GM19025 (cell line): Measurements from ENCODE around the gene USP32.
"Not testable (repeated sequence)": the region's sequence is repeated elsewhere in the genome, so short reads cannot be mapped to it uniquely, and the experiment has no call there.

Source experiments
- ATAC-seq: cut with Tn5 transposase; IDR thresholded peaks from one replicate; pipeline ENCODE4 v1.9.1; 2021; ENCODE audit warnings: mild to moderate bottlenecking, low read depth, moderate library complexity; ENCODE audit not compliant: unreplicated experiment

Gene USP32

DNA sequence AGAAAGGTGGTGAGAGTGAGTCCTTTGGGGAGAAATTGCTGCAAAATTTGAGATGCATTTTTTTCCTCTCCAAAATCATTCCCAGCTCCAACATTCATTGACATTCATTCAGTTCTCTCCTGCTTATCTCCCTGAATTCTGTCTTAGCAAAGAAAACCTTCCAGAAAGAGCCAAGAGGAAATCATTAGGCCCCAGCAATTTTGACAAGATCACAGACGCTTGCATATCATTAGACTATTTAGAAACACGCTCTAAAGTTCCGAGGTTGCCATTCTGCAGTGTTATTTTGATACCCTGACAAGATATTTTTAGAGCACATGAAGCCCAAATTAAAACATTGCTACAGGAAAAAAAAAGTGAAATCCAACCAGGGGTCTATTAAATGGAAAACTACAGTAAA is 20.8 kb upstream of the USP32 start:
- no peak for ATAC-seq

DNA sequence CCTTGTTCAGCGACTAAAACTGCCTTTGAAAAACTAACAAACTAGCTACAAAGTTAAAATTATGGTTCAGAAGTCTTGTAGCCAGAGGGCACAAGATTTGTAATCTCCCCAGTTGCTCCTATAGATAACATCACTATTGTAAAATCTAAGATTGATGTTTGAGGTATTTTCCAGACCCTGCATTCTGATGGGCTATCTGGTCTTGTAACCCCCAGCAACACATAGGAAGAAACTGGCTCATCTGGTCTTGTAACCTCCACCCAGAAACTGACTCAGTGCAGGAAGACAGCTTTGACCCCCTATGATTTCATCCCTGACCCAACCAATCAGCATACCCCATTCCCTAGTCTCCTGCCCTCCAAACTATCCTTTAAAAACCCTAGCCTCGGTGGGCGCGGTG is 18.1 kb upstream of the USP32 start:
- ATAC-seq, result no peak

DNA sequence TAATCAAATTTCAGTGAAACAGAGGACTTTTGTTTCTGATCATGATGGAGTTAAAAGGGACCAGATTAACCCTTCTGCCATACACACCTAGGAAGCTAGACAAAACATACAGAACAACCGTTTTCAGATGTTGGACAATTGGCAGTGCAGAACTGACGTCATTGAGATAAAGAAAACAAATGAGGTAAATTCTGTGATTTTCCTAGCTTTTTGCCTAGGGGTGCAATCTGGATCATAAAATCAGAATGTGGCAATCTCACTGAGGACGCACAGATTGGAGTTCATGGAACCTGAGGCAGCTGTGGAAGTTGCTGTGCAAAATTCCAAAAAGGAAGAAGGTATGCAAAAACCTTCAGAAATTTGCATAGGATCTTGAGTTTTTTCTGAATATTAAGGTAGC is 15.0 kb upstream of the USP32 start:
- no peak for ATAC-seq

DNA sequence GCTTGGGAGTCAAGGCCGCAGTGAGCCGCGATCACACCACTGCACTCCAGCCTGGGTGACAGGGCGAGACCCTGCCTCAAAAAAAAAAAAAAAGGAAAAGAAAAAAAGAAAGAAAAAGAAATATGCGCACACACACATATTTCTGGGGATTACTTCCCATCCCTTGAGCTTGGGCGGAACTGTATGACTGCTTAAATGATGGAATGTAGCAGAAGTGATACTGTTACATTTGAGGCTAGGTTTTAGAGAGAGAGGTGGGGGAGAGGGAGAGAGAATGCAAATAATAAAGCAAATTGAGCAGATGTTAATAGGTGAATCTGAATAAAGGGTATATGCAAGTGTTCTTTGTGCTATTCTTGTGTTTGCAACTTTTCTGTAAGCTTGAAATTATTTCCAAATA is 12.0 kb upstream of the USP32 start:
- no peak for ATAC-seq

DNA sequence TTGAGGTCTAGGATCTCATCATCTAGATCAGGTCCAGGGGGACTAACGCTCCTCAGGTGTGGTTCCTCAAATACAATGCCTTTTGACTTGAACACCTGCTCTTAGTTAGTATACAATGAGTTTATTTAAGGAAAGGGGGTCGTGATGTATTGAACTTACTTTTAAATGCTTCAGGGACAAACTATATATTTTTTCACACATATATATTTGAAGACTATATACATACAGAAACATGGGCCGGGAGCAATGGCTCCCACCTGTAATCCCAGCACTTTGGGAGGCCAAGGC is 11.5 kb upstream of the USP32 start:
- no peak for ATAC-seq

DNA sequence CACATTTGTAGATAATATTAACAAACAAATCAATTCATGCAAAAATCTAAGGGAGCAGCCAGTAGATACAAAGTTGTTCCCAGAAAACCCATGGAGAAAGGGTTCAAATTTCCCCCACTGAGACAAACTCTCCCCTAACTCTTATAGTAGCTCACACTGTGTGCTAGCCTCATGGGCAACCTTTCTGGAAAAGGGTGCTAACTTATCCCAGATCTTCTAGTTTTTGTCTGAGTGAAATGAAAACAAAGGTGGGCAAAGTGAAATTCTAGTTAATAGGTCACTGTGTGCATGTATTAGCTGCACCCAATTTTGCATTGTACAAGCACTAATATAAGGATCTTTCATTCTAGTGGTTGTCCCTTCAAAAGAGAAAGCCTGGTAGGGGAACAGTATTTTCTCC is 9.9 kb upstream of the USP32 start:
- ATAC-seq, result no peak

DNA sequence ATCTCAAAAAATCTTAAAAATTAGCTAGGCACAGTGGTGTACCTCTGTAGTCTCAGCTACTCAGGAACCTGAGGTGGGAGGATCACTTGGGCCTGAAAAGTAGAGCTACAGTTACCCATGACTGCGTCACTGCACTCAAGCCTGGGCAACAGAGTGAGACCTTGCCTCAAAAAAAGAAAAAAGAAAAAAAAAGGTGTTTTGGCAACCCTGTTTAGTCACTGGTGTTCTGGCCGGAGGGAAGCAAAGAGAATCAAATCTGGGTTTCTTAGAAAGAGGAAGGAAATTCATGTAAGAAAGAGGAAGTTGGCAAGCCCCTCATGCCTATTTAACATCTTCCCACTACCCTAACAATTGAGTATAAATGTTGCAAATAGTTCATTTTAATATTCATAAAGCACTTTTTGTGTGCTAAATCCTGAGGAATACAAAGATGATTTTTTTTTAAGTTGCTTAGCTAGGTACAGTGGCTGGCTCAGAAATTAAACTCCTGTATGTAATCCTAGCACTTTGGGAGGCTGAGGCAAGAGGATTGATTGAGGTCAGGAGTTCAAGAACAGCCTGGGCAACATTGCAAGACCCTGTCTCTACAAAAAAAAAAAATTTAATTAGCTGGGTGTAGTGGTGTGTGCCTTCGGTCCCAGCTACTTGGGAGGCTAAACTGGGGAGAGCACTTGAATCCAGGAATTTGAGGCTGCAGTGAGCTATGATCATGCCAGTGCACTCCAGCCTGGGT is 6.5 kb upstream of the USP32 start:
- ATAC-seq, result no peak

DNA sequence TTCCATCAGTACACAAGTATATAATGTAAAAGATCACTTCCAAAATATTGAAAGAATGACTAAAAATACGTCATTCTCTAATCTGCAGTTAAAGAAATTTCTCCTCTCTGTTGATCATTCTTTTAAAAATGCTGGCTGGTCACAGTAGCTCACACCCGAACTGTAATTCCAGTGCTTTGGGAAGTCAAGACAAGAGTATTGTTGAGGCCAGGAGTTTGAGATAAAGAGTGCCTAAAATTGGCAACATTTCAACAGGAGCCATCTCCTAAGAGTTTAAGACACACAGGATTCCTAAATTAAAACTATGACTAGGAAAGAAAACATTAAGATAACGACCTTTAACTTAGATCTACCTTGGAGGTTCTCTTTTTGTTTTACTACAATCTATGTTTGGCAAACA is 4.5 kb upstream of the USP32 start:
- no peak for ATAC-seq

DNA sequence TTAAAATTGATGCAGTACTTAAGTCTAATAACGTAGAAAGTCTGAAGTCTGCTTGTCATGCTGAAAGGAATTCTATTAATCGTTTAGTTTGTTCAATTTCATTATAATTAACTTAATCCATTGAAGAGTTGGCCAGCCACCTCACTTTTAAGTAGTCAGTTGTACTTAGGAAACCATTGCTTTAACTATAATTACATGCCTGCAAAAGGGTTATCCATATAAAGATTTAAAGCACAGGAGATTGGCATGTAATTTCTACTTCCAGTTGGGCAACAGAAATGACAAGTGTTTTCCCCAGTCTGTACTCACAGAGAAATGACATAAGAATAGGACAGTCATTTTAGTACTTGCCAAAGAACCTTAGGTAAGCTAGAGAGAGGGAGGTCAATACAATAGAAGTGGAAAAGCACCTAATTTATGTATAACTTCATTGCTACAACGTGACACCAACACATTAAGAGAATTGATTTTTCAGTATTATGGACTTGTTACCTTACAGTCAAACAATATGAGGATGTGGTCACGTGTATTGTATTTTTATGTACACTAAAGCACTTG is 3.7 kb upstream of the USP32 start:
- no peak for ATAC-seq

DNA sequence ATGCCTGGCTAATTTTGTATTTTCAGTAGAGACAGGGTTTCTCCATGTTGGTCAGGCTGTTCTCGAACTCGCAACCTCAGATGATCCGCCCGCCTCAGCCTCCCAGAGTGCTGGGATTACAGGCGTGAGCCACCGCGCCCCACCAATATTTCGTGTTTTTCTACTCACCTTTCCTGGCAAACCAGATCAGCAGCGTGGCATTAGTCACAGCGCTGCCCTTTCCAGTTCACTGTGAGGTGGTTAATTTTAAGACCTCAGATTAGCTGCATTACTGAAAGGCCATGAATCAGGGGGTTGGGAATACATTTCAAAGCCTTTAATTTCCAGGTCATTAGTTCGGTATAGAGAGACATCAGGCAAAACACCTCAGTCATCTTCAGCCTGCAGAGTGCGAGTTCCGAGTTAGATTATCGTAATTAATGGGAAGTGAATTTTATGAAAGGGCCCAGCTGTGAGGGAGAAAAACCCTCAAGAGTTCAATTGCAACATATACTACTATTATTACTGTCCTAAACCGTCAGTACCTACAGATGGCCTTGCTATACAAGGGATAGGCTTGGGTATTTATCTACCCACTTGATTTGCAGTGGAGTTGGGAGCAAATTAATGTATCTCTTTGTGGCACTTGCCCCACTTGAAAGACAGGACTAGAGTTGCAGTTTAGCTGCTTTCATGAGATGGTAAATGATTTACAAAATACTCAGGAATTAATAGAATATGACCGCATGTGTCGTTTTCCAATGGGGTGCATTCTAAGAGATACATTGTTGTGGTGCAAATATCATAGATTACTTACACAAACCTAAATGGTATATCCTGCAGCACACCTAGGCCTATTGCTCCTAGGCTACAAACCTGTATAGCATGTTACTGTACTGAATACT is 2.1 kb upstream of the USP32 start:
- no peak for ATAC-seq

DNA sequence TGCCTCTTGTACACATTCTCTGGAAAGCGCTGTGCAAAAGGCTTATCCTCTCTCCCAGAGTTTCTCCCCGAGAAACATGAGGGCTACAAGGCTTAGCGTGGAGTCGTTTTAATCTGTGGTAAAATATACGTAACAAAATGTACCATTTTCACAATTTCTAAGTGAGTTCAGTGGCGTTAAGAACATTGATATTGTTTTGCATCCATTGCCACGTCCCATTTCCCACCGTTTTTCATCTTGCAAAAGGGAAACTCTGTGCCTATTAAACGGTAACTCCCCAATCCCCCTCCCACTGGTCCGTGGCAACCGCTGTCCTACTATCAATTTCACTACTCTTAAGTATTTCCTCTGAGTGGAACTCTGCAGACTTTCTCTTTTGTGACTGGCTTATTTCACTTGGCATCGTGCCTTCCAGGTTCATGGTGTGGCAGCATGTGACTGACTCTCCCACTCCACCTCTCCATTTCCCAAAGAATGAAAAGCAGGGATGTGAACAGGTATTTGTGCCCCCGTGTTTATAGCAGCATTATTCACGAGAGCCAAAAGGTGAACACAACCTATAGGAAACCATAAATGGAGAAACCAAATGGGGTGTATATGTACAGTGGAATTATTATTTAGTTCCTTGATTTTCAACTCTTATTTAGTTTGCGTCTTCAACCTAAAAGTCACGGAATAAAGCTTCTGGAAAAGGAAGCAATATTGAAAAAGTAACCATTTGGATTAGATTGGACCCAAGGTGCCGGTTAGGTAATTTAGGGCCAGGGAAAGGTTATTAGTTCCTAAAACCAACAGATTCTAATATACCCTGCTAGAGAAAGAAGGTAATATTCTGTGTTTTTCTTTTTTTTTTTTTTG is 1.1 kb upstream of the USP32 start:
- no peak for ATAC-seq

DNA sequence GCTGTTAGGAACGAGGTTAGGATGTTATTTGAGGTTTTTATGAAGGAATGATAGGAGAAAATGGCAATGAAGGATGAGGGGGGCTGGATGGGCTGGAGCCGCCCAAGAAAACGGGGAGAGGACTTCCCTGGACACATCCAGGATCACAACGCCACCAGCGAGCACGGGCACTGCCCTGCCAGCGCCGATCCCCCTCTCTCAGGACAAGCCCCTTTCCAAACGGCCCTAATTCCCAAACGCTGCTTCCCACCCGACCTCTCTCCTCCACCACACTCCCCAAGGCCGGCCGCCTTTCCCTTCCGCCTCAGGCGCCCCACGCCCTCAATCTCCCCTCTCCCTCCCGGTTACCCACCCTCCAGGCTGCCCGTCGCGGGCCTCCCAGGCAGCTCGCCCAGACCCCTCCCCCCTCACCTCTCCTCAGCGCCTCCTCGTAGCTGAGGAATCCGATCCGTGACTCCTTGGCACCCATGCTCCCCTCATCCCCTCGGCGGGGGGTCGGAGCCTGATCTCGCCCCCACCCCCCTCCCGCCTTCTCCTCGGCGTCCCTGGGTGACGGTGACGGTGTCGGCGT is 377 bp downstream of the USP32 start:
- peak; percentile 10 for ATAC-seq

DNA sequence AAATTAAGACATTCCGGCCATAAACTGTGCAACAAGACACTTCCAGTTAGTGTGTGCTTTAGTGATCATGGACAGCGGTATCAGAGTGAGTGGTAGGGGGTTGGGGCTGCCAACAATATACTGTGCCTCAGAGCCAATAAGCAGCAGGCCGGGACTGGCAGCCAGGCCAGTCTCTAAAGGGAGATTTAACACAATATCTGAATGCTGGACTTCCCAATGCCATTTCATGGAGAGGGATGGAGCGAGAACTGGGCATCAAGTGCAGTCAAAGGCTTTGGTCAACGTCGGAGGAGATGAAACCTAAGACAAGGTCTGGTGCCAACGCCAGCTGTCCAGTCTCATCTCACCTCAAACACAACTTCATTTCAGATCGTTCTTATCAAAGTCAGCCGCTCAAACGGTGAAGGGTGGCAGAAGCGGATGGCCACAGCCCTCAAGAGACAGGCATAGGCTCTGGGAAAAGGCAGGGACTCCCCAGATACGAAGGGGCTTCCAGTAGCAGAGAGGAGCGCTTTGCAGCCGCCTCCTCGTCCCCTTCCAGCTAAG is 935 bp downstream of the USP32 start:
- ATAC-seq, result no peak

DNA sequence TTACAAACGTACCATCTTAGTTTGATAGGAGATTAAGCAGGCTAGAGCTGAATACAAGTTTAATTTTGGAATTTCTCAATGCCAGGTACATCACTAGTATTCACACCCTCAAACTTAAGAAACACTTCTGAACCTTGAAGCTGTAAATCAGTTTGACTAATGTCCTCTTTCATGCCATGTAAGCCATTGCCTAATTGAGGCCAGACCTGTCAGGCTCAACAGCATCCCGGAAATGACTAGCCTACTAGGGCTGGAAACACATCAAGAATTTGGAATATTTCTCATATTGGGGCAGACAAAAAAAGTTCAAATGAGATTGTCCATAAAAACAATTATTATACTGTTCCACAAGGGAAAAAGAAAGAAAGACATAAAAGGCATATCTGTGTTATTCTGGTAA is 1.7 kb downstream of the USP32 start:
- ATAC-seq, result no peak

DNA sequence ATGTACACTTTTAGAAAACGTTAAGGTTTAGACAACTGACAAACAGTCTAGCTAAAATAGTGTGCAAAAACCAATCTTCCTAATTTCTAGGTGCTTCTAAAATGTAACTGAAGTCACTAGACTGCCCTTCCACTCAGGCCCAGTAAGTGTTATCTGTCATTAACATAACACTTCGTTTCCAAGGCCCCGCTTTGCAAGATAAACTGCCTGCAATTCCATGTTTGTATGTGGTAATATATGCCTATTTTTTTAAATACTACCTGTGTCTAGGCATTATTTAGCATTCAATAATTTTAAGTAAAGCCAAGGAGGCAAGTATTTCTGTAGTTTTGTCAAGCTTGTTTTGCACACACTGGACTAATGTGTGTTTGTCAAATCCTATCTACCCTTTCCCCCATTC is 3.2 kb downstream of the USP32 start:
- ATAC-seq, result no peak

DNA sequence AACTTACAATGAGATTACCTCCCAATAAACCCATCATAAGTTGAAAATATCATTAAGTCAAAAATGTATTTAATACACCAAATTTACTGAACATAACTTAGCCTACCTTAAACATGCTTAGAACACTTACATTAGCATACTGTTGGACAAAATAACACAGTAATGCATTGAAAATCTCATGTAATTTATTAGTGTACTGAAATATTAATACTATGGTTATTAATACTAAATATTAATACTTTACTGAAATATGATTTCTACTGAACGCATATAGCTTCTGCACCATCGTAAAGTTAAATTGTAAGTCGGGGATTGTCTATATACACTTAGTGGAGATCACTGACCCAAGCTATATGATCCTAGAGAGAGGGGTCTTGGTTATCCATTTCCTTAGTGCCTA is 4.3 kb downstream of the USP32 start:
- no peak for ATAC-seq

DNA sequence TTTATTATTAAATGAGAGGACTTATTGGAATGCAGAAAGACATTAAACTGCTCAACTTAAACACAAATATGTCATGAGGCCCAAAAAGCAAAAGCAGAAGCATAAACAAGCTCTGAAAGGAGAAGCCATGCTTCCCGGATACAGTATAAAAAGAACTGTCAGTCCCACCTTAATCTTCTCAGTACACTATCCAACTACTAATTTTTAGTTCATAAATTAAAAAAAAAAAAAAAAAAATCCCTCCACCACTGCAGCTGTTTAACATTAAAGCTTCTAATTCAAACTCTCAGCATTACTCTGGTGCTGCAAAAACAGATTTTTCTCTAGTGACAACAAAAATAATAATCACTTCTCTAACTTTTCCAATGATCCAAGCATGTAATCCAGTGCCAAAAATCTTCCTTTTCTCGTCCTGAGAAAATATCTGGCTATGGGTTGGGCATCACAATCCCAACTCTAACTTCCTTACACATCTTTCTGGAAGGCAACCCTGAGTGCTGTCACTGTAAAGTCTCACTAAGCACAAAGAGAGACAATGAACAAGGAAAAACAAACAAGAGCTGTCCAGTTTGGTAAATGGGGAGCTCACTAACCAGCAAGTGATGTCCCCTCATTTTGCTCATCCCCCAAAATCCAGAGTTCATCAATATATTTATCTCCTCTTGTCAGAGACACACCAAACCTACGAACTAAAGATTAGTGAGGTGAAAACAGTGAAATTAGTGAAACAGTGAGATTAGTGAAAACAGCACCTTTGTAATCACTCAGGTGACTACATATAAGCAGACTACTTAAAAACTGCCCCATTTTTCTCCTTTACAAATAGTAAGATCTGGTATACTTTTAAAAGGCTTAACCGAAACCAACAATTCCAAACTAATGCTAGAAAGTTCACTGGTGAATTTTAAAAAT is 5.5 kb downstream of the USP32 start:
- no peak for ATAC-seq

DNA sequence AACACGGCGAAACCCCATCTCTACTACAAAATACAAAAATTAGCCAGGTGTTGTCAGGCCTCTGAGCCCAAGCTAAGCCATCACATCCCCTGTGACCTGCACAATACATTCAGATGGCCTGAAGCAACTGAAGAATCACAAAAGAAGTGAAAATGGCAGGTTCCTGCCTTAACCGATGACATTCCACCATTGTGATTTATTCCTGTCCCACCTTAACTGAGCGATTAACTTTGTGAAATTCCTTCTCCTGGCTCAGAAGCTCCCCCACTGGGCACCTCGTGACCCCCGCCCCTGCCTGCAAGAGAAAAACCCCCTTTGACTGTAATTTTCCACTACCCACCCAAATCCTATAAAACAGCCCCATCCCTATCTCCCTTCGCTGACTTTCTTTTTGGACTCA is 7.0 kb downstream of the USP32 start:
- ATAC-seq, result not testable (repeated sequence)

DNA sequence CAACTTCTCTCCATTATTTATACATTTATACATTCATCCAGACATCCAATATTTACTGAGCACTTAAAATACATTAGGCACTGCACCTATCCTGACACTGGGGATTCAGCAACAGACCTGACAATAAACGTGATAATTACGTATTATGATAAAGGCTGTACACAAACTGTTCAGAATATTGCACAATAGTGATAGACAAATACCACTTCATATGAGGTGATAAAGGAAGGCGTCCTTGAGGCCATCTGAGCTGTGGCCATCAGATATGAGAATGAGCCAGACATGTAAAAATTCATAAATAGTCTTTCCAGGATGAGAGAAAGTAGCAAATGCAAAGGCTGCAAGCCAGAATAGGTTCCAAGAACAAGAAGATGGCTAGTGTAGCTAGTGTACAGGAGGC is 8.6 kb downstream of the USP32 start:
- ATAC-seq, result no peak
